GM19372 (cell line): ENCODE results near the gene KIAA1549.
"Not testable (repeated sequence)": the region's sequence is repeated elsewhere in the genome, so short reads cannot be mapped to it uniquely, and the experiment has no call there.

ENCODE experiments used
- ATAC-seq: cut with Tn5 transposase; IDR thresholded peaks from one replicate; pipeline ENCODE4 v1.9.1; 2021; ENCODE audit warnings: mild to moderate bottlenecking, low read depth, moderate library complexity; ENCODE audit not compliant: unreplicated experiment

Gene KIAA1549

GRCh38 chr7:138945821-138946220 lies 35.4 kb downstream of the KIAA1549 start:
- no peak for ATAC-seq

DNA sequence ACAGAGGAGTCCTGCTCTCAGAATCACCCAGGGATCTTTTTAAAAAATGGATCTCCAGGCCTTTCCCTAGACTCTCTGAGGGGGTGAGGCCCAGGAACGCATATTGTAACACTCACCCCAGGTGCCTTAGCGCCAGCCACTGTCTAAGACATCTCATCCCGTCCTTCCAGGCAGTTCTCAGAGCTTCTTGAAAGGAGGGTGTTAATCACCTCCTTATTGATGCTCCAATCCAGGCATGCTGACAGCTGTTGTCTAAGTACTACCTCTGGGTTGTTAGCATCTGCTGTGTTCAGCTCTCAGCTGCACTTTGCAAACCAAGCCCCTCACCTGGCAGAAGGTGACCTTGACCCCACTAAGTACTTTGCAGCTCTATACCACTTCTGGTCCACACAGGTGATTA lies 36.0 kb downstream of the KIAA1549 start:
- ATAC-seq: no peak

DNA sequence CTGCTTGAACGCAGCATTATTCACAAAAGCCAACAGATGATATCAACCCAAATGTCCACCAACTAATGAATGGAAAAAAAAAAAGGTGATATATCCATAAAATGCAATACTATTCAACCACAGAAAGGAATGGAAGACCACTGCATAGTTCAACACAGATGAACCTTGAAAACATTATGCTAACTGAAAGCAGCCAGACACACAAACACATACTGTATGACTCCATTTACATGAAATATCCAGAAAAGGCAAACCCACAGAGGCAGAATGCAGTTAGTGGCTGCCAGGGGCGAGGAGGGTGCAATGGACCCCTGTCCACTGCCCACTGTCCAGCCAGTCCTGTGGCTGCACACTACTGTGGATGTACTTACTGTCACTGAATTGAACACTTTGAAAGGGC lies 36.6 kb downstream of the KIAA1549 start:
- no peak for ATAC-seq

DNA sequence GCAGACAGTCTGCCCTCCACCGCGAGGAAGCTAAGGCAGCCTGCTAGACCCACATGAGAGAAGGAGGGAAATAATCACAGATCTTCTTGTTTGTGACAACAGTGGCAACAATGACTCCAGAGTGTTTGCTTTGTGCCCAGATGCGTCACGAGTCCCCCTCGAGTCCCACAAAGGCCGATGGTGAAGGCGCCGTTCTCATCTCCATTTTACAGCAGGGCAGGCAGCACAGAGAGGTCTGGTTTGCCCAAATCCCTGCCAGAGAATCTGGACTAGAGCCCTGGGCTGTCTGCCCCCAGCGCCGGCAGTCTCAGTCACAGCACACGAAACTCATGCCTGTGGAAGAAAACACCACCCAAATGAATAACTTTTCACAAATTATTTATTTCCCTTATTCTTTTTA lies 38.1 kb downstream of the KIAA1549 start:
- no peak for ATAC-seq

GRCh38 chr7:138941545-138941944 lies 39.6 kb downstream of the KIAA1549 start:
- ATAC-seq: no peak

- not testable (repeated sequence) for ATAC-seq
Observed at GRCh38 chr7:138940602-138941001, 40.6 kb downstream of the KIAA1549 start.

GRCh38 chr7:138937484-138937883 lies 43.7 kb downstream of the KIAA1549 start:
- no peak for ATAC-seq

DNA sequence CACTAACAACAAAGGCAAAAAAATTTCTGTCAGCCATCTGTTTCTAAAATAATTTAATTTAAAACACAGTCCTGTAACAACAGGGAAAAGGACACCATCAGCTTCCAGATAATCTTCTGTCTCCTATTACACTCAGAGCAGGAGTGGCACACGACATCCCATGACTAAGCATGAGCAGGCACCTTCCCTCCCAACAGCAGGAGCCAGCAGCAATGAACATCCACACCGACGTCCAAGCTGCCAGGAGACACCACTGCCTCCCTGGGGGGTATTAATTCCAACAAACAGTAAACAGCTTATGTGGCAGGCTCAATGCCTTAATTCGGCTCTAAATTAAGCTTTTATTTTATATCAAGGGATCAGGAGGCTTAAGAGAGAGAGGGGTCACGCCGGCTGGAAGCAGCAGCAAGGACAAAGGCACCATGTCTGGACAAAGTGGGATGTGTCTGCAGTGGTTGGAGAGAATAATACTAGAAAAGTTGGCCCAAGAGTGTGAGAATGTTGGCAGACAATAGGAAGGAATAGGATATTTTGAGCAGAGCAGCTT lies 45.7 kb downstream of the KIAA1549 start:
- ATAC-seq: no peak

DNA sequence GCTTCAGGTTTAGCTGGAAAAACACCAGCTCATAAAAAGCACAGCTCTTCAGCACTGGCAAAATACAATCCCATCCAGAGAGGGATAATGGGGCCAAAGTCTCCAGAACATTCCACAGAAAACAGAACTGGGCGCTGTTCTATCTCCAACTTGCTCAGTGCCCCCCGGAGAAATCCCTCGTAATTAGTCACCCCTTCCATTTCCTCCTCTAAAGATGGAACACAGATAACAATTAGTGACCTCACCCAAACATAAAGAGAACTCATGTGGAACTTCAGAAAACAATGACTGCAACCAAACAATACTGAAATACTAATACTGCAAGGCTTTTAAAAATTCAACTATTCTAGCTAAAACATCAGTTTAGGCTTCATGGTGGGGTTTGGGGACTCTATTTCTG lies 46.3 kb downstream of the KIAA1549 start:
- no peak for ATAC-seq

- ATAC-seq: no peak
Observed at GRCh38 chr7:138934367-138934766, 46.8 kb downstream of the KIAA1549 start.

GRCh38 chr7:138932870-138933269 lies 48.3 kb downstream of the KIAA1549 start:
- no peak for ATAC-seq

DNA sequence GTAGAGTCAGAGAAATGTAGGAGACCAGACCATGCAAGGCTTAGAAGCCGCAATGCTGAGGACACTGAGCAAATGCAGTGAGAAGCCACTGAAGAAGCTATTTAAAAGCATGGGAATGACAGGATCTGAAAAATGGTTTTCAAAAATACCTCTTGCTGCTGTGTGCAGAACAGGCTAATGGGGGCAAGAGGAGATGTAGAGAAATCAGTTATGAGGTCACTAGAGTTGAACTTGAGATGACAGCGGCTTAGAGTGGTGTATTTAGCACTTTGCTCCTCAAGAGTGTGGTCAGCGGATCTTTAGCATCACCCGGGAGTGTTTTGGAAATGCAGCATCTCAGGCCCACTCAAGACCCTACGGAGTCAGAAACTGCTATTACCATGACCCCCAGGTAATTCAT lies 48.8 kb downstream of the KIAA1549 start:
- no peak for ATAC-seq

DNA sequence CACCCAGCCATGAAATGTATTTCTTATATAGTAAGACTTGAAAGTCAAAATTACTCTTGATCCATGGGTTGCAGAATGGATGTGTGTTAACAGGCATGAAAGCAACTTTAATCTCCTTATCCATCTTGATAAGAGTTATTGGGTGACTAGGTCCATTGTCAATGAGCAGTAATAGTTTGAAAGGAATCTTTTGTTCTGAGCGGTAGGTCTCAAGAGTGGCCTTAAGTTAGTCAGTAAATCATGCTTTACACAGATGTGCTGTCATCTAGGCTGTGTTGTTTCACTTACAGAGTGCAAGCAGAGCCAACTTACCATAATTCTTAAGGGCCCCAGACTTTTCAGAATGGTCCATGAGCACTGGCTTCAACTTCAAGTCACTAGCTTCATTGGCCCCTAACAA lies 51.2 kb downstream of the KIAA1549 start:
- no peak for ATAC-seq

GRCh38 chr7:138926241-138926612 lies 55.0 kb downstream of the KIAA1549 start:
- ATAC-seq: no peak

- ATAC-seq: no peak
Observed at GRCh38 chr7:138924501-138925225, 56.5 kb downstream of the KIAA1549 start.

- no peak for ATAC-seq
Observed at GRCh38 chr7:138921277-138921676, 59.9 kb downstream of the KIAA1549 start.

DNA sequence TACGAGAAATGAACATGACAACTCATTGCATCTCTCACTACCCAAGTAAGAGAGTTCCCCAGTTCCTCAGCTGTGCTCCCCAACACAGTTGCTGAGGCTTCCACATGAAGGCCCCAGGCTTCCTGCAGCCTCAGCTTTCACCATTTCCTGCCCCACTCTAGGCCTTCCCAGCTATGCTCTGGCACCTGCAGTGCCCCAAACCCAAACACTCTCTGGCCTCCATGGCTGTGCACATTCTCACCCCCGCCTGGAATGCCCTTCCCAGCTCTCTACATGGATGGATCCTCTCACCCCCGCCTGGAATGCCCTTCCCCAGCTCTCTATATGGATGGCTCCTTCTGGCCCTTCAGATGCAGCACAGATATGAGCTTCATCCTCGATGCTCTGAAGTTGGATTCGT lies 61.3 kb downstream of the KIAA1549 start:
- no peak for ATAC-seq

GRCh38 chr7:138919216-138919615 lies 62.0 kb downstream of the KIAA1549 start:
- no peak for ATAC-seq

DNA sequence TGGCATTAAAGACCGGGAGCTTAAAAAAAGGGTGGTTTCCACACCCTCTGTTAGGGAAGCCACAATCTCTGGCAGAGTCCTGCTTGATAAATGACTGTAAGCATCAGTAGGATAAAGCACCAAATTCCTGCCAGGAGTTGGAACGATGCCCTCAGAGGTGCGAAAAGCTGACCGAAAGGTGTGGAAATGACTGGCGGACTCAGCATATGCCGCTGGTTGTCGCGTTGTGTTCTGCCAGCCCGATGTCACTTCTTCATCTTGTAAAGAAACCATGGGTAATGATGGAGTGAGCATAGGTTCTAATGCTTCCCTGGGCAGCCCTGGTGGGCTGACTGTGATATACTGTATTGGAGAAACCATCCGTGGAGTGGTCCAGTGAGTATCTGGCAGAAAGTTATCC lies 62.4 kb downstream of the KIAA1549 start:
- no peak for ATAC-seq

- no peak for ATAC-seq
Observed at GRCh38 chr7:138918176-138918575, 63.0 kb downstream of the KIAA1549 start.

- no peak for ATAC-seq
Observed at GRCh38 chr7:138917771-138918170, 63.4 kb downstream of the KIAA1549 start.

DNA sequence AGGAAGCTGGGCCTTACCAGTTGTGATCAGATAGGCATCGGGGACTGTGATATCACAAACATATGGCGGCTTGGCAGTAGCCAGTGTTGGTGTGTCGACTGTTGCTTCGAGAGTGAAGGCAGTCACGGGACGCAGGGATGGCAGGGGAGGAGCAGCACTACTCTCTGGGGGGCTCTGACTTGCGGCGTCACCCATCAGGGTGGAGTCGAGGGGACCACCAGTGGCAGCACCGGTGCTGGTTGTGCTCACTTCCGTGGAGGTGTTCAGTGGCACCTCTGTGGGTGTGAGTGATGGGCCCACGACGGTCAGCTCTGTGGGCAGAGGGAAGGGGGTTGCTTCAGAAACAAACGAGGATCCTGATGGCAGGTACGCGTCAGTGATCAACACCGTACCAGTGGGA lies 64.5 kb downstream of the KIAA1549 start:
- ATAC-seq: no peak

- ATAC-seq: no peak
Observed at GRCh38 chr7:138916275-138916674, 64.9 kb downstream of the KIAA1549 start.
